Stimulated activated CD4-positive, alpha-beta T cell treated with anti-CD3 and anti-CD28 coated beads, Interleukin-1b, Interleukin-23, amount 100 ng/mL, for 24 hours (primary cell): ENCODE measurements around the gene YTHDC2.
"Not testable (repeated sequence)": the region's sequence is repeated elsewhere in the genome, so short reads cannot be mapped to it uniquely, and the experiment has no call there.

ENCODE experiments used
- DNase-seq, 4 experiments: peaks; one replicate each; pipeline ENCODE4 v3.0.0-alpha.2; 2020; ENCODE audit warnings: low read depth in 4 of 4, low spot score in 1 of 4

Gene YTHDC2

GRCh38 chr5:113600255-113600905 lies 86.9 kb downstream of the YTHDC2 start:
- DNase-seq = no peak

GRCh38 chr5:113601423-113601822 lies 87.9 kb downstream of the YTHDC2 start:
- DNase-seq = no peak

- DNase-seq = not testable (repeated sequence)
These were observed 89.8 kb downstream of the YTHDC2 start for GRCh38 chr5:113603246-113603645.

GRCh38 chr5:113606298-113607134 lies 93.0 kb downstream of the YTHDC2 start:
- DNase-seq = peak in 1 of 4 experiments; percentile 8

GRCh38 chr5:113607361-113607760 lies 93.9 kb downstream of the YTHDC2 start:
- DNase-seq = no peak

GRCh38 chr5:113608113-113608596 lies 94.7 kb downstream of the YTHDC2 start:
- DNase-seq = no peak

- DNase-seq = no peak
These were observed 98.6 kb downstream of the YTHDC2 start for GRCh38 chr5:113612060-113612496.

- DNase-seq = no peak
These were observed 100.7 kb downstream of the YTHDC2 start for GRCh38 chr5:113614191-113614590.

GRCh38 chr5:113615708-113616107 lies 102.2 kb downstream of the YTHDC2 start:
- DNase-seq = no peak

- no peak for DNase-seq
These were observed 103.8 kb downstream of the YTHDC2 start for GRCh38 chr5:113617191-113617796.

- DNase-seq = no peak
These were observed 119.5 kb downstream of the YTHDC2 start for GRCh38 chr5:113632996-113633395.

GRCh38 chr5:113634957-113635356 lies 121.5 kb downstream of the YTHDC2 start:
- no peak for DNase-seq

GRCh38 chr5:113641715-113642114 lies 128.2 kb downstream of the YTHDC2 start:
- no peak for DNase-seq
